Trophoblast cell (in vitro differentiated cells and primary cell): ENCODE data around the gene SLIT3.
A peak's percentile ranks its signal among the peaks of the same experiment; 100 is the strongest.

Source experiments
- DNase-seq, 2 donors: peaks; one replicate each; pipeline ENCODE4 v3.0.0-alpha.2; 2016
- H2AFZ ChIP-seq: 2 replicates; pipeline ENCODE4 v1.6.1; 2013; ENCODE audit warnings: low read length, moderate library complexity, mild to moderate bottlenecking; ENCODE audit not compliant: insufficient read depth, poor library complexity
- H2AK5ac ChIP-seq: 2 replicates; pipeline ENCODE4 v1.6.1; 2013; ENCODE audit warnings: mild to moderate bottlenecking, low read length
- H2BK120ac ChIP-seq: 2 replicates; pipeline ENCODE4 v1.6.1; 2013; ENCODE audit warnings: low read length, mild to moderate bottlenecking, moderate library complexity; ENCODE audit not compliant: insufficient read depth, poor library complexity
- H2BK12ac ChIP-seq: 2 replicates; pipeline ENCODE4 v1.6.1; 2013; ENCODE audit warnings: mild to moderate bottlenecking, low read length, moderate library complexity
- H2BK5ac ChIP-seq: 2 replicates; pipeline ENCODE4 v1.6.1; 2013; ENCODE audit warnings: low read length, low read depth, moderate library complexity, mild to moderate bottlenecking; ENCODE audit not compliant: poor library complexity
- H3K14ac ChIP-seq: 2 replicates; pipeline ENCODE4 v1.6.1; 2013; ENCODE audit warnings: mild to moderate bottlenecking, low read length
- H3K18ac ChIP-seq: 2 replicates; pipeline ENCODE4 v1.6.1; 2013; ENCODE audit warnings: mild to moderate bottlenecking, low read length
- H3K23ac ChIP-seq: 2 replicates; pipeline ENCODE4 v1.6.1; 2013; ENCODE audit warnings: low read length
- H3K27ac ChIP-seq: 2 replicates; pipeline ENCODE4 v1.5.1; 2013; ENCODE audit warnings: low read depth, mild to moderate bottlenecking, inconsistent platforms, low read length, moderate library complexity
- H3K27me3 ChIP-seq: 2 replicates; pipeline ENCODE4 v1.6.1; 2013; ENCODE audit warnings: inconsistent platforms, mild to moderate bottlenecking, low read length, moderate library complexity; ENCODE audit not compliant: insufficient read depth
- H3K36me3 ChIP-seq, 2 experiments: 1 replicate in 1 of 2; 2 replicates in 1 of 2; pipeline ENCODE4 v1.6.1; 2013; ENCODE audit warnings: low read length in 2 of 2, mild to moderate bottlenecking in 2 of 2, moderate library complexity in 1 of 2; ENCODE audit not compliant: insufficient read depth in 2 of 2, control insufficient read depth in 1 of 2
- H3K4ac ChIP-seq: 2 replicates; pipeline ENCODE4 v1.6.1; 2013; ENCODE audit warnings: low read depth, mild to moderate bottlenecking, low read length, moderate library complexity
- H3K4me1 ChIP-seq, 2 experiments: 1 replicate in 1 of 2; 2 replicates in 1 of 2; pipeline ENCODE4 v1.6.1; 2013; ENCODE audit warnings: low read length in 2 of 2, mild to moderate bottlenecking in 2 of 2, moderate library complexity in 1 of 2; ENCODE audit not compliant: insufficient read depth in 2 of 2, control insufficient read depth in 1 of 2
- H3K4me2 ChIP-seq: 2 replicates; pipeline ENCODE4 v1.6.1; 2013; ENCODE audit warnings: inconsistent platforms, mild to moderate bottlenecking, low read length, moderate library complexity
- H3K4me3 ChIP-seq: 2 replicates; pipeline ENCODE4 v1.5.1; 2013; ENCODE audit warnings: mild to moderate bottlenecking, low read depth, low read length, inconsistent platforms
- H3K79me1 ChIP-seq: one replicate; pipeline ENCODE4 v1.6.1; 2013; ENCODE audit warnings: low read length
- H3K79me2 ChIP-seq: 2 replicates; pipeline ENCODE4 v1.6.1; 2013; ENCODE audit warnings: low read length, mild to moderate bottlenecking; ENCODE audit not compliant: control insufficient read depth, insufficient read depth, poor library complexity
- H3K9ac ChIP-seq: 2 replicates; pipeline ENCODE4 v1.6.1; 2013; ENCODE audit warnings: mild to moderate bottlenecking, low read length
- H3K9me3 ChIP-seq: 2 replicates; pipeline ENCODE4 v1.6.1; 2013; ENCODE audit warnings: low read depth, mild to moderate bottlenecking, control low read depth, inconsistent platforms, low read length; ENCODE audit not compliant: insufficient read depth
- H4K12ac ChIP-seq: 2 replicates; pipeline ENCODE4 v1.6.1; 2013; ENCODE audit warnings: low read depth, mild to moderate bottlenecking, low read length, moderate library complexity
- H4K8ac ChIP-seq: 2 replicates; pipeline ENCODE4 v1.6.1; 2013; ENCODE audit warnings: low read depth, mild to moderate bottlenecking, low read length, moderate library complexity
- H4K91ac ChIP-seq: one replicate; pipeline ENCODE4 v1.6.1; 2013; ENCODE audit warnings: low read depth, mild to moderate bottlenecking, low read length, moderate library complexity
- WGBS: extraction: QIAGEN DNeasy Blood & Tissue Kit; methylation state at CpG from one replicate; pipeline ENCODE4 v1.1.7; 2013; ENCODE audit warnings: missing lambda C conversion rate; ENCODE audit not compliant: insufficient read length, insufficient coverage; ENCODE audit errors: extremely low coverage; 5-methylcytosine and 5-hydroxymethylcytosine counted together

Gene SLIT3

GRCh38 chr5:169325273-169325672 is 24.3 kb upstream of the SLIT3 start:
- Histone ChIP-seq H3K23ac (no peak overlapping the region), H3K27me3 (no peaks in the 10 kb centered on the region), H2BK5ac (no peak overlapping the region), H3K9ac (no peak overlapping the region), H2AFZ (no peak overlapping the region), H3K4me1 (no peaks in the 10 kb centered on the region), H3K4me2 (no peak overlapping the region), H3K79me2 (no peaks in the 10 kb centered on the region), H3K4me3 (no peak overlapping the region), H3K9me3 (no peaks in the 10 kb centered on the region), H4K91ac (no peak overlapping the region), H3K36me3 (no peaks in the 10 kb centered on the region), H3K18ac (no peak overlapping the region), H2BK120ac (no peak overlapping the region), H2AK5ac (no peak overlapping the region), H4K12ac (no peak overlapping the region), H2BK12ac (no peak overlapping the region), H3K27ac (no peak overlapping the region), H3K4ac (no peak overlapping the region), H3K79me1 (no peaks in the 10 kb centered on the region), H4K8ac (no peak overlapping the region), H3K14ac (no peak overlapping the region)
- no CpG with 5 or more reads among the region's 2 CpGs for WGBS
- no peak for DNase-seq

- Histone ChIP-seq H3K4me3 (no peak overlapping the region), H3K79me2 (no peaks in the 10 kb centered on the region), H4K91ac (no peak overlapping the region), H3K4ac (no peak overlapping the region), H3K27ac (no peak overlapping the region), H3K79me1 (no peaks in the 10 kb centered on the region), H3K23ac (no peak overlapping the region), H3K9me3 (no peaks in the 10 kb centered on the region), H4K8ac (no peak overlapping the region), H3K4me2 (no peak overlapping the region), H4K12ac (no peak overlapping the region), H3K27me3 (no peaks in the 10 kb centered on the region), H2BK12ac (no peak overlapping the region), H2AK5ac (no peak overlapping the region), H2BK5ac (no peak overlapping the region), H3K9ac (no peak overlapping the region), H2BK120ac (no peak overlapping the region), H3K36me3 (no peaks in the 10 kb centered on the region), H3K14ac (no peak overlapping the region), H3K18ac (no peak overlapping the region), H3K4me1 (no peaks in the 10 kb centered on the region), H2AFZ (no peak overlapping the region)
- DNase-seq: no peak
- no CpG with 5 or more reads among the region's 2 CpGs for WGBS
Measured at GRCh38 chr5:169318556-169318955, 17.6 kb upstream of the SLIT3 start.

DNA sequence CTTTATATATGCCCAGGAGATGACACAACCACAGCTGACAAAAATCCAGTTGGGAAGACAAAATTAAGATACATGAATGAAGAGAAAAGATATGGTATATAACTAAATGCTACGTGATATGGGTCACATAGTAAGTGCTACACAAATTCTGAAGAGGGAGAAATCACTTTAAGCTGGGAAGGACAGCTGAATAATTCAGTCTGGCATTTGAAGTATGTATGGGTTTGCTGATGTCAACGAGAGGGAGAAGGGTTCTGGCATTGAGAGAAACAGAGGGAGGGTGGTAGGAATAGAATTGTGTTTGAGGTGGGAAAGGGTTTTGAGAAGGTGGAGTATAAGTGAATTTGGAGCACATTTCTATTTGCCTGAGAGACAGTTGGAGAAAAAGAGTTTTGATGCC is 6.7 kb upstream of the SLIT3 start:
- H3K18ac ChIP-seq: no peak overlapping the region
- H3K14ac ChIP-seq: no peak overlapping the region
- H3K23ac ChIP-seq: no peak overlapping the region
- H2BK120ac ChIP-seq: no peak overlapping the region
- H3K4me2 ChIP-seq: peak overlapping the region; percentile 31
- no peak overlapping the region for H2AK5ac ChIP-seq
- H4K91ac ChIP-seq: no peak overlapping the region
- no peak overlapping the region for H2BK12ac ChIP-seq
- no peaks in the 10 kb centered on the region for H3K27me3 ChIP-seq
- no peaks in the 10 kb centered on the region for H3K79me1 ChIP-seq
- no peak overlapping the region for H2BK5ac ChIP-seq
- no peaks in the 10 kb centered on the region for H3K36me3 ChIP-seq
- H4K12ac ChIP-seq: no peak overlapping the region
- H3K4ac ChIP-seq: no peak overlapping the region
- peaks cover 4 to 12% of the 10 kb centered on the region in 2 experiments for H3K4me1 ChIP-seq
- H3K79me2 ChIP-seq: no peaks in the 10 kb centered on the region
- H3K27ac ChIP-seq: peak overlapping the region; percentile 38
- H3K9me3 ChIP-seq: no peaks in the 10 kb centered on the region
- WGBS: no CpG with 5 or more reads among the region's 2 CpGs
- no peak overlapping the region for H4K8ac ChIP-seq
- no peak overlapping the region for H3K4me3 ChIP-seq
- H3K9ac ChIP-seq: no peak overlapping the region
- peak in 1 of 2 donors; percentile 15 for DNase-seq
- no peak overlapping the region for H2AFZ ChIP-seq

DNA sequence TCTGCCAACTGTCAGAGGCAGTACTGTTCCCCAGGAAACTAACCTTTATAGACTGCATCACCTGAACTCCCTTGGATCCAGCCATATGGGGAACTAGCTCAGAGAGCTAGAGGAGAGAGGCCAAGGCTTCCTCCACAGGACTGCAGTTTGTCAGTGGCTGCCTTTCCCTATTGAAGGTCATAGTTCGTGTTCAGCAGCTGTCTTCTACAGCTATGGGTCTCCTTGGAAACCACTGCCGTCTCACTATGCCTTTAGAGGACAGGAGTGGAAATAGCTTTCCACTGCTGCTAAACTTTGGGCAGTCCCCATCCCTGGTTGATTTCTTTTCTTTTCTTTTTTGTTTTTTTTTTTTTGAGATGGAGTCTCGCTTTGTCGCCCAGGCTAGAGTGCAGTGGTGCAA is 4.4 kb upstream of the SLIT3 start:
- H3K27me3 ChIP-seq: no peaks in the 10 kb centered on the region
- no peak overlapping the region for H4K8ac ChIP-seq
- no peaks in the 10 kb centered on the region for H3K9me3 ChIP-seq
- H3K4me3 ChIP-seq: no peak overlapping the region
- no peak overlapping the region for H3K4me2 ChIP-seq
- H3K23ac ChIP-seq: no peak overlapping the region
- no peak overlapping the region for H2BK120ac ChIP-seq
- no peaks in the 10 kb centered on the region for H3K36me3 ChIP-seq
- no peak overlapping the region for H2BK12ac ChIP-seq
- no peak overlapping the region for H2AK5ac ChIP-seq
- no CpG with 5 or more reads among the region's 4 CpGs for WGBS
- H2AFZ ChIP-seq: no peak overlapping the region
- peaks cover 13 to 23% of the 10 kb centered on the region in 2 experiments for H3K4me1 ChIP-seq
- H4K12ac ChIP-seq: no peak overlapping the region
- no peak overlapping the region for H4K91ac ChIP-seq
- no peak overlapping the region for H2BK5ac ChIP-seq
- no peak overlapping the region for H3K4ac ChIP-seq
- H3K27ac ChIP-seq: no peak overlapping the region
- peaks cover 3% of the 10 kb centered on the region for H3K79me2 ChIP-seq
- H3K18ac ChIP-seq: no peak overlapping the region
- no peak for DNase-seq
- peaks cover 9% of the 10 kb centered on the region for H3K79me1 ChIP-seq
- no peak overlapping the region for H3K14ac ChIP-seq
- H3K9ac ChIP-seq: no peak overlapping the region
